Liver (tissue), 9 donors: Measurements from ENCODE around the gene UGT2B7. TPM values are rescaled to one million over a fixed set of nuclear protein-coding genes. Genes with fewer than 3 reads are reported as not detected.

ENCODE experiments used
- DNase-seq: peaks from one replicate; pipeline ENCODE4 v3.0.0-alpha.2; 2017; ENCODE audit warnings: low spot score
- H3K27ac ChIP-seq, 2 donors: one replicate each; pipeline ENCODE4 v1.7.0; 2013; ENCODE audit warnings: inconsistent platforms in 2 of 2, low read length in 2 of 2, control low read depth in 1 of 2, low read depth in 1 of 2, mild to moderate bottlenecking in 1 of 2
- H3K27me3 ChIP-seq, 4 donors: one replicate each; pipeline versions ENCODE4 v1.6.1 to v1.7.0; 2013; ENCODE audit warnings: low read length in 3 of 4, inconsistent platforms in 1 of 4, mild to moderate bottlenecking in 1 of 4, moderate library complexity in 1 of 4; ENCODE audit not compliant: control insufficient read depth in 4 of 4, insufficient read depth in 4 of 4
- H3K36me3 ChIP-seq, 4 donors: one replicate each; pipeline versions ENCODE4 v1.6.1 to v1.7.0; 2013; ENCODE audit warnings: low read length in 3 of 4, mild to moderate bottlenecking in 3 of 4, low read depth in 1 of 4, moderate library complexity in 1 of 4; ENCODE audit not compliant: control insufficient read depth in 4 of 4, insufficient read depth in 3 of 4
- H3K4me1 ChIP-seq, 4 donors: one replicate each; pipeline versions ENCODE4 v1.6.1 to v1.7.0; 2013; ENCODE audit warnings: low read length in 3 of 4, mild to moderate bottlenecking in 3 of 4, moderate library complexity in 1 of 4; ENCODE audit not compliant: control insufficient read depth in 4 of 4, insufficient read depth in 4 of 4
- H3K4me3 ChIP-seq, 3 donors: one replicate each; pipeline versions ENCODE4 v1.6.1 to v1.7.0; 2013; ENCODE audit warnings: low read length in 3 of 3, control low read depth in 1 of 3, low read depth in 1 of 3, mild to moderate bottlenecking in 1 of 3
- H3K9ac ChIP-seq, 2 donors: one replicate each; pipeline ENCODE4 v1.7.0; 2013; ENCODE audit warnings: low read length in 2 of 2, mild to moderate bottlenecking in 2 of 2, moderate library complexity in 2 of 2, control low read depth in 1 of 2, low read depth in 1 of 2
- H3K9me3 ChIP-seq, 4 donors: one replicate each; pipeline versions ENCODE4 v1.6.1 to v1.7.0; 2013; ENCODE audit warnings: low read length in 3 of 4; ENCODE audit not compliant: control insufficient read depth in 4 of 4
- ATF3 ChIP-seq: IDR thresholded peaks from 2 replicates; pipeline ENCODE4 v1.6.1; 2016; ENCODE audit warnings: antibody characterized with exemption
- CTCF ChIP-seq: fragments of 150-350 bp; IDR thresholded peaks from 2 replicates; pipeline ENCODE4 v1.5.1; 2017; ENCODE audit warnings: improper control_type of control experiment, low read depth, low read length; ENCODE audit not compliant: missing input control
- EGR1 ChIP-seq, 2 donors: IDR thresholded peaks; 2 replicates each; pipeline ENCODE4 v1.6.1; 2016 to 2018; ENCODE audit warnings: antibody characterized with exemption in 2 of 2, low read depth in 2 of 2
- FOXA1 ChIP-seq: IDR thresholded peaks from 2 replicates; pipeline ENCODE4 v1.6.1; 2016; ENCODE audit warnings: antibody characterized with exemption
- FOXA2 ChIP-seq: IDR thresholded peaks from 2 replicates; pipeline ENCODE4 v1.6.1; 2016; ENCODE audit warnings: antibody characterized with exemption
- HNF4A ChIP-seq, 2 donors: conservative IDR thresholded peaks; 2 replicates each; pipeline ENCODE4 v1.6.1; 2016; ENCODE audit warnings: antibody characterized with exemption in 2 of 2, mild to moderate bottlenecking in 2 of 2
- HNF4G ChIP-seq: IDR thresholded peaks from 2 replicates; pipeline ENCODE4 v1.6.1; 2016; ENCODE audit warnings: antibody characterized with exemption
- JUND ChIP-seq, 2 donors: IDR thresholded peaks; 2 replicates each; pipeline ENCODE4 v1.6.1; 2016; ENCODE audit warnings: antibody characterized with exemption in 2 of 2
- NR2F2 ChIP-seq: IDR thresholded peaks from 2 replicates; pipeline ENCODE4 v1.6.1; 2016; ENCODE audit warnings: antibody characterized with exemption
- RAD21 ChIP-seq, 2 donors: IDR thresholded peaks; 2 replicates each; pipeline ENCODE4 v1.6.1; 2016; ENCODE audit warnings: antibody characterized with exemption in 2 of 2, mild to moderate bottlenecking in 2 of 2
- RXRA ChIP-seq, 2 donors: IDR thresholded peaks; 2 replicates each; pipeline ENCODE4 v1.6.1; 2017 to 2018; ENCODE audit warnings: antibody characterized with exemption in 2 of 2, mild to moderate bottlenecking in 1 of 2
- SP1 ChIP-seq: IDR thresholded peaks from 2 replicates; pipeline ENCODE4 v1.6.1; 2018; ENCODE audit warnings: antibody characterized with exemption, mild to moderate bottlenecking
- TAF1 ChIP-seq: conservative IDR thresholded peaks from 2 replicates; pipeline ENCODE4 v1.6.1; 2016; ENCODE audit warnings: antibody characterized with exemption, mild to moderate bottlenecking
- YY1 ChIP-seq: IDR thresholded peaks from 2 replicates; pipeline ENCODE4 v1.6.1; 2016; ENCODE audit warnings: antibody characterized with exemption, mild to moderate bottlenecking
- WGBS: extraction: QIAGEN DNeasy Blood & Tissue Kit; methylation state at CpG from one replicate; pipeline ENCODE4 v1.1.7; 2013; 5-methylcytosine and 5-hydroxymethylcytosine counted together
- polyA plus RNA-seq, 2 donors: library from polyadenylated mRNA; stranded (reverse) in 1 of 2; unstranded in 1 of 2; fragments of 200-250 nt in 1 of 2; fragments of >200 nt in 1 of 2; fragmentation: Nextera tagmentation in 1 of 2; extraction: Ambion mirVana in 1 of 2; gene quantifications; one replicate each; pipeline versions ENCODE4 v1.2.1 to v1.2.3, GENCODE V29; 2013 to 2015
- total RNA-seq, 2 donors: library from RNA; depleted of rRNA; stranded (reverse); fragments of >200 nt; gene quantifications; one replicate each; pipeline ENCODE4 v1.2.3, GENCODE V29; 2014
- donor health status: healthy.
- donor health status: healthy.
- donor health status: healthy.
- donor health status: healthy.
- donor health status: healthy.

Gene UGT2B7
- total and polyA plus RNA-seq, 4 donors, result 5.9 to 198 (median 164) TPM

GRCh38 chr4:69056150-69056549 is 40.1 kb upstream of the UGT2B7 start (continued):
- TF ChIP-seq RAD21 (IDR thresholded peaks at IDR 0.05) (no peak), JUND (IDR thresholded peaks at IDR 0.05) (no peak), EGR1 (IDR thresholded peaks at IDR 0.05; ENCODE audit: low read depth in 2 of 2) (no peak), SP1 (no peak), RXRA (IDR thresholded peaks at IDR 0.05) (no peak)

GRCh38 chr4:69056921-69057550 is 39.2 kb upstream of the UGT2B7 start:
- Histone ChIP-seq H3K27ac (peak overlapping the region; percentile 92 to 93), H3K4me3 (peak overlapping the region; percentile 39 to 61 (median 60)), H3K4me1 (peaks cover 0 to 41% (median 18%) of the 10 kb centered on the region in 4 donors), H3K36me3 (no peaks in the 10 kb centered on the region), H3K27me3 (no peaks in the 10 kb centered on the region), H3K9me3 (no peaks in the 10 kb centered on the region), H3K9ac (peak overlapping the region; percentile 89 to 95)
- TF ChIP-seq FOXA2 (no peak), RAD21 (IDR thresholded peaks at IDR 0.05) (no peak), TAF1 (no peak), EGR1 (IDR thresholded peaks at IDR 0.05; ENCODE audit: low read depth in 2 of 2) (no peak), NR2F2 (no peak), CTCF (no peak), FOXA1 (no peak), HNF4G (no peak), HNF4A (conservative IDR thresholded peaks at IDR 0.05) (no peak), JUND (IDR thresholded peaks at IDR 0.05) (no peak), RXRA (IDR thresholded peaks at IDR 0.05) (no peak)
- WGBS, result 31% methylated on average over 4 of the region's 4 CpGs
- DNase-seq, result no peak

GRCh38 chr4:69057620-69058409 is 38.5 kb upstream of the UGT2B7 start:
- Histone ChIP-seq H3K27me3 (no peaks in the 10 kb centered on the region), H3K9ac (peak overlapping the region; percentile 89 to 95), H3K9me3 (no peaks in the 10 kb centered on the region), H3K4me1 (peaks cover 0 to 41% (median 18%) of the 10 kb centered on the region in 4 donors), H3K27ac (peak overlapping the region; percentile 92 to 93), H3K4me3 (peak overlapping the region; percentile 39 to 61 (median 60)), H3K36me3 (no peaks in the 10 kb centered on the region)
- no peak for TF ChIP-seq FOXA1
- peak in 1 of 2 donors; percentile 16 for TF ChIP-seq HNF4A (conservative IDR thresholded peaks at IDR 0.05)
- TF ChIP-seq EGR1 (IDR thresholded peaks at IDR 0.05; ENCODE audit: low read depth in 2 of 2), result no peak
- no peak for TF ChIP-seq SP1
- peak in 1 of 2 donors; percentile 15 for TF ChIP-seq RXRA (IDR thresholded peaks at IDR 0.05)
- no peak for TF ChIP-seq TAF1
- TF ChIP-seq NR2F2, result no peak
- no peak for TF ChIP-seq YY1
- TF ChIP-seq ATF3, result no peak
- peak; percentile 16 to 27 for TF ChIP-seq RAD21 (IDR thresholded peaks at IDR 0.05)
- 16% methylated on average over 5 of the region's 5 CpGs for WGBS
- DNase-seq, result no peak
